ENCODE results near the gene RAB6B. TPM values are rescaled to one million over a fixed set of nuclear protein-coding genes. Genes with fewer than 3 reads are reported as not detected.

The RAB6B gene
- total and polyA plus RNA-seq, 4 donors = 1.8 to 5.1 (median 3.2) TPM

DNA sequence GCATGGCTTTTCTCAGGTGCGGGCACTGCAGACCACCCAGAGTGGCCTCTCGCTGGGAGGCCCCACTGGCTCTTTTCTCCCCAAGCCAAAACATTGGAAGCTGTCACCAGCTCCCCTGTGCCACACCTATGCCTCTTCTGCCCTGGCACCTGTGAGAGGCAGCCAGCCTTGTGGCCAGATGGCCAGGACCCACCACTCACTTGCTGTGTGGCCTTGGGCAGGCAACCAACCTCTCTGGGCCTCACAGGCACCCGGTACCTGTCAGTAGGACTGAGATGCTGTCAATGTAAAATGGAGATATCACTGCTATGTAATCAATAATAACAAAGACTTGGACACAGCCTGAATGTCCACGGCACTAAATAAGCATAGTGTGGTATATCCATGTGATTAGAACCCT is 53.5 kb downstream of the RAB6B start:
- DNase-seq = no peak
- H3K27me3 ChIP-seq (ENCODE audit: control insufficient read depth in 3 of 3, insufficient read depth in 3 of 3, low read length in 2 of 3) = no peaks in the 10 kb centered on the region
- no peaks in the 10 kb centered on the region for H3K4me1 ChIP-seq (ENCODE audit: control insufficient read depth in 5 of 5, insufficient read depth in 5 of 5, low read length in 5 of 5)
- H3K4me3 ChIP-seq = no peak overlapping the region
- peaks cover 0 to 1% (median 0%) of the 10 kb centered on the region in 4 donors for H3K9me3 ChIP-seq (ENCODE audit: control insufficient read depth in 4 of 4, insufficient read depth in 3 of 4, low read length in 3 of 4)
- H3K27ac ChIP-seq (ENCODE audit: low read depth in 1 of 2, low read length in 1 of 2) = no peak overlapping the region
- H3K9ac ChIP-seq (ENCODE audit: insufficient read depth in 1 of 2, low read length in 2 of 2) = no peak overlapping the region
- TF ChIP-seq, protein P1, sequence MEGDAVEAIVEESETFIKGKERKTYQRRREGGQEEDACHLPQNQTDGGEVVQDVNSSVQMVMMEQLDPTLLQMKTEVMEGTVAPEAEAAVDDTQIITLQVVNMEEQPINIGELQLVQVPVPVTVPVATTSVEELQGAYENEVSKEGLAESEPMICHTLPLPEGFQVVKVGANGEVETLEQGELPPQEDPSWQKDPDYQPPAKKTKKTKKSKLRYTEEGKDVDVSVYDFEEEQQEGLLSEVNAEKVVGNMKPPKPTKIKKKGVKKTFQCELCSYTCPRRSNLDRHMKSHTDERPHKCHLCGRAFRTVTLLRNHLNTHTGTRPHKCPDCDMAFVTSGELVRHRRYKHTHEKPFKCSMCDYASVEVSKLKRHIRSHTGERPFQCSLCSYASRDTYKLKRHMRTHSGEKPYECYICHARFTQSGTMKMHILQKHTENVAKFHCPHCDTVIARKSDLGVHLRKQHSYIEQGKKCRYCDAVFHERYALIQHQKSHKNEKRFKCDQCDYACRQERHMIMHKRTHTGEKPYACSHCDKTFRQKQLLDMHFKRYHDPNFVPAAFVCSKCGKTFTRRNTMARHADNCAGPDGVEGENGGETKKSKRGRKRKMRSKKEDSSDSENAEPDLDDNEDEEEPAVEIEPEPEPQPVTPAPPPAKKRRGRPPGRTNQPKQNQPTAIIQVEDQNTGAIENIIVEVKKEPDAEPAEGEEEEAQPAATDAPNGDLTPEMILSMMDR (IDR thresholded peaks at IDR 0.05; ENCODE audit: control extremely low read depth, extremely low read depth) = no peak
- ATAC-seq (ENCODE audit: insufficient read depth, low FRiP score) = no peak
- 88 to 93% methylated on average over 4 of the region's 4 CpGs for WGBS, 2 donors
- no peaks in the 10 kb centered on the region for H3K36me3 ChIP-seq (ENCODE audit: control insufficient read depth in 4 of 4, insufficient read depth in 4 of 4, low read length in 4 of 4)

DNA sequence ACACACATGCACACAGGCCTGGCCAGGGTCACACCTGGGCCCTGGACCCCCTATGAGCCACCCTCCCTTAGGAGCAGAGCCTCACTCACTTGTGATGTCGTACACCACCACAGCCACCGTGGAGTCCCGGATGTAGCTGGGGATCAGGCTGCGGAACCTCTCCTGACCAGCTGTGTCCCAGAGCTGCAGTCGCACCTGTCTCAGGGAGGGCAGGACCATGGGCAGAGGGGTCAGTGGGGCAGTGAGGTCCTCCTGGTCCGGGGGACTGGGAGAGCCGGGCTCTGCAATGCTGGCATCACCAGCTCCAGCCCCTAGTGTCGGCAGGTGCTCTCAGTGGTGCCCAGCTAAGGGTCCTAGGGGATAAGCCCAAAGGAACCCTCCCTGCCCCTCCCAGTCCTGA is 54.5 kb downstream of the RAB6B start:
- no peak overlapping the region for H3K9ac ChIP-seq (ENCODE audit: insufficient read depth in 1 of 2, low read length in 2 of 2)
- H3K27me3 ChIP-seq (ENCODE audit: control insufficient read depth in 3 of 3, insufficient read depth in 3 of 3, low read length in 2 of 3) = no peaks in the 10 kb centered on the region
- no peak overlapping the region for H3K27ac ChIP-seq (ENCODE audit: low read depth in 1 of 2, low read length in 1 of 2)
- no peak overlapping the region for H3K4me3 ChIP-seq
- 93 to 95% methylated on average over 8 of the region's 8 CpGs for WGBS, 2 donors
- no peaks in the 10 kb centered on the region for H3K4me1 ChIP-seq (ENCODE audit: control insufficient read depth in 5 of 5, insufficient read depth in 5 of 5, low read length in 5 of 5)
- DNase-seq (no peak), ATAC-seq (ENCODE audit: insufficient read depth, low FRiP score) (no peak)
- H3K9me3 ChIP-seq (ENCODE audit: control insufficient read depth in 4 of 4, insufficient read depth in 3 of 4, low read length in 3 of 4) = peaks cover 0 to 1% (median 0%) of the 10 kb centered on the region in 4 donors
- H3K36me3 ChIP-seq (ENCODE audit: control insufficient read depth in 4 of 4, insufficient read depth in 4 of 4, low read length in 4 of 4) = no peaks in the 10 kb centered on the region
- TF ChIP-seq, protein P1 (IDR thresholded peaks at IDR 0.05; ENCODE audit: control extremely low read depth, extremely low read depth) = no peak

GRCh38 chr3:133840767-133841166 is 54.9 kb downstream of the RAB6B start:
- Histone ChIP-seq H3K9ac (ENCODE audit: insufficient read depth in 1 of 2, low read length in 2 of 2) (no peak overlapping the region), H3K27me3 (ENCODE audit: control insufficient read depth in 3 of 3, insufficient read depth in 3 of 3, low read length in 2 of 3) (no peaks in the 10 kb centered on the region), H3K9me3 (ENCODE audit: control insufficient read depth in 4 of 4, insufficient read depth in 3 of 4, low read length in 3 of 4) (peaks cover 0 to 1% (median 0%) of the 10 kb centered on the region in 4 donors), H3K36me3 (ENCODE audit: control insufficient read depth in 4 of 4, insufficient read depth in 4 of 4, low read length in 4 of 4) (no peaks in the 10 kb centered on the region), H3K4me3 (no peak overlapping the region), H3K27ac (ENCODE audit: low read depth in 1 of 2, low read length in 1 of 2) (no peak overlapping the region), H3K4me1 (ENCODE audit: control insufficient read depth in 5 of 5, insufficient read depth in 5 of 5, low read length in 5 of 5) (no peaks in the 10 kb centered on the region)
- TF ChIP-seq, protein P1 (IDR thresholded peaks at IDR 0.05; ENCODE audit: control extremely low read depth, extremely low read depth) = no peak
- ATAC-seq (ENCODE audit: insufficient read depth, low FRiP score) = no peak
- WGBS, 2 donors = 88 to 93% methylated on average over 6 of the region's 6 CpGs
- DNase-seq = no peak

GRCh38 chr3:133840055-133840737 is 55.5 kb downstream of the RAB6B start:
- no peaks in the 10 kb centered on the region for H3K36me3 ChIP-seq (ENCODE audit: control insufficient read depth in 4 of 4, insufficient read depth in 4 of 4, low read length in 4 of 4)
- TF ChIP-seq, protein P1 (IDR thresholded peaks at IDR 0.05; ENCODE audit: control extremely low read depth, extremely low read depth) = no peak
- 91 to 94% methylated on average over 9 of the region's 9 CpGs for WGBS, 2 donors
- no peak overlapping the region for H3K27ac ChIP-seq (ENCODE audit: low read depth in 1 of 2, low read length in 1 of 2)
- no peak for ATAC-seq (ENCODE audit: insufficient read depth, low FRiP score)
- no peak overlapping the region for H3K9ac ChIP-seq (ENCODE audit: insufficient read depth in 1 of 2, low read length in 2 of 2)
- no peak overlapping the region for H3K4me3 ChIP-seq
- no peaks in the 10 kb centered on the region for H3K27me3 ChIP-seq (ENCODE audit: control insufficient read depth in 3 of 3, insufficient read depth in 3 of 3, low read length in 2 of 3)
- DNase-seq = no peak
- H3K9me3 ChIP-seq (ENCODE audit: control insufficient read depth in 4 of 4, insufficient read depth in 3 of 4, low read length in 3 of 4) = peaks cover 0 to 1% (median 0%) of the 10 kb centered on the region in 4 donors
- no peaks in the 10 kb centered on the region for H3K4me1 ChIP-seq (ENCODE audit: control insufficient read depth in 5 of 5, insufficient read depth in 5 of 5, low read length in 5 of 5)
